ENCODE data around the gene MTHFSD.
A peak's percentile ranks its signal among the peaks of the same experiment; 100 is the strongest.

DNA sequence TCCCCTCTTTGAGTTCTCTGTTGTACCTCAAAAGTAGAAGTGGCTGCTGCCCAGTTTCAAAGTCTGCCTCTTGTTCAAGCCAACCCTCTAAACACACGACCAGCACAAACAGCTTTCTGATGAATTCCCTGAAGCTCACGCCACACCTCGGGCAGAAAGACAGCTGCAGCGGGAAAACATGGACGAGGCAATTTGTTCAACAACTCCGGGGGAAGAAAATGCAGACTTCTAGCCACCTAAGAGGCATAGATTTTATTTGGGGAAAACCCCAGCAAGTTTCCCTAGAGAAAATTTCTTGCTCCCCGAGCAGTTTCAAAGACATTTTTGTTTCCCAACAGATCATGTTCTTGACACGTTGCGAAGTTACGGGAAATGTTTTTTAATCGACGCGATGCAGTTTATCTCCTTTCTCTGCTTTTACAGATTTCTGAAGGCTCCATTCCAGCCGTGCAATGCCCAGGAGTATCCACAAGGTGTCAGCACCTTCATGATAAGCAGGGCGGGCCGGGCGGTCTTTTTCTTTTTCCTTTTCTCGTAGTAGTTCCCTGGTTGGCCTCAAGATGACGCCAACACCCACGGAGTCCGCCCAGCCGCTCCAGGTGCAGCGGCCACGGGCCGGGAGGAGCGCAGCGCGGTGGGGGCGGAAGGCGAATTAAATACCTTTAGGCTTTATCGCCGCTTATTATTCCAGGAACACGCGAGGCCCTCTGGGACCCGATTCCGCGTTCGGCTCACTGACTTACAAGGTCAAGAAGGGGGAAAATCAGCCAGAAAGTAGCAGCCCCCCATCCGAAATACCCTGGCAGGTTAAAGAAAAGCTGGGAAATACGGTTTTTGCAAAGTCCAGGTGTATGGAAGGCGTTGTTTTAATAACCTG, 8.7 kb upstream of the MTHFSD start:
- TF ChIP-seq CTCF (IDR thresholded peaks at IDR 0.05; ENCODE audit: poor library complexity) (peak; percentile 100), EZH2 (IDR thresholded peaks at IDR 0.05; ENCODE audit: borderline replicate concordance) (peak; percentile 20)
